ENCODE results near the gene PREB.

PREB gene

DNA sequence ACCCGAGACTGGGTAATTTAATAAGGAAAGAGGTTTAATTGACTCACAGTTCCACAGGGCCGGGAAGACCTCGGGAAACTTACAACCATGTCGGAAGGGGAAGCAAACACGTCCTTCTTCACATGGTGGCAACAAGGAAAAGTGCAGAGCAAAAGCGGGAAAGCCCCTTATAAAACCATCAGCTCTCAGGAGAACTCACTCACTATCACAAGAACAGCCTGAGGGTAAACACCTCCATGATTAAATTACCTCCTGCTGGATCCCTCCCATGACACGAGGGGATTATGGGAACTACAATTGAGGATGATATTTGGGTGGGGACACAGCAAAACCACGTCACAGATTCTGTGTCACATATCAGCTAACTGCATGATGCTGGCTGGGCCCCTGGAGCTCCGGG is 25.8 kb upstream of the PREB start:
- no peaks in the 10 kb centered on the region for H3K36me3 ChIP-seq (ENCODE audit: insufficient read depth, insufficient read length, low read length)
- H3K9me3 ChIP-seq (ENCODE audit: insufficient read depth, low read length), result peaks cover 6% of the 10 kb centered on the region; the same call in 1 of the 2 replicates
- peaks cover 3% of the 10 kb centered on the region for H3K4me1 ChIP-seq (ENCODE audit: insufficient read depth, insufficient read length)
- no peak overlapping the region for H3K4me3 ChIP-seq (ENCODE audit: insufficient read length, low read depth)
- H3K27me3 ChIP-seq (ENCODE audit: insufficient read depth, insufficient read length), result no peaks in the 10 kb centered on the region
- no peak overlapping the region for H3K9ac ChIP-seq (ENCODE audit: insufficient read length, low read depth)
- TF ChIP-seq YY1 (IDR thresholded peaks at IDR 0.05; ENCODE audit: insufficient read depth, insufficient read length), result no peak
- no peak for TF ChIP-seq ZNF274 (IDR thresholded peaks at IDR 0.05; ENCODE audit: low read depth, low read length)
- TF ChIP-seq SUZ12 (IDR thresholded peaks at IDR 0.05; ENCODE audit: extremely low read depth, insufficient read depth, insufficient read length), result no peak
- no peak for DNase-seq (ENCODE audit: low read depth, low spot score)

DNA sequence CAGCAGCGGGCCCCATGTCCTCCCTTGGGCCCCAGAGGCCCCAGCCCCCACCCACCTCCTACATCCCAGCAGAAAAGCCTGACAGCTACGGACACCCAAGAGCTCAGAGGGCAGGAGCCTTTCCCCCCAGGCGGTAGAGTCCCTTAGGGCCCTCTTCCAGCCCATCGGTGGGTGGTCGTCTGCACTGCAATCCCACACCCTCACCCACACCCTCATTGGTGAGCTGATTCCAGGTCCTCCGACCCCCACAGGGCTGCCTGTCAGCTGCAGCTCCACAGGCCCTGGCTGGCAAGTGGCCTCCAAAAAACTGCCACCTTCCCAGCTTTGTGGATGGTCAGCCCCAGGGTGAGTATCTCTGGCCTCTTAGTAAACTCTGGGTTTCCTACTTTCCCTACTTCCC is 24.8 kb upstream of the PREB start:
- DNase-seq (ENCODE audit: low read depth, low spot score), result no peak
- peaks cover 3% of the 10 kb centered on the region for H3K4me1 ChIP-seq (ENCODE audit: insufficient read depth, insufficient read length)
- H3K27me3 ChIP-seq (ENCODE audit: insufficient read depth, insufficient read length), result no peaks in the 10 kb centered on the region
- no peak overlapping the region for H3K9ac ChIP-seq (ENCODE audit: insufficient read length, low read depth)
- H3K36me3 ChIP-seq (ENCODE audit: insufficient read depth, insufficient read length, low read length), result no peaks in the 10 kb centered on the region
- H3K4me3 ChIP-seq (ENCODE audit: insufficient read length, low read depth), result no peak overlapping the region
- TF ChIP-seq SUZ12 (IDR thresholded peaks at IDR 0.05; ENCODE audit: extremely low read depth, insufficient read depth, insufficient read length) (no peak), YY1 (IDR thresholded peaks at IDR 0.05; ENCODE audit: insufficient read depth, insufficient read length) (no peak), ZNF274 (IDR thresholded peaks at IDR 0.05; ENCODE audit: low read depth, low read length) (no peak)
- H3K9me3 ChIP-seq (ENCODE audit: insufficient read depth, low read length), result no peaks in the 10 kb centered on the region

DNA sequence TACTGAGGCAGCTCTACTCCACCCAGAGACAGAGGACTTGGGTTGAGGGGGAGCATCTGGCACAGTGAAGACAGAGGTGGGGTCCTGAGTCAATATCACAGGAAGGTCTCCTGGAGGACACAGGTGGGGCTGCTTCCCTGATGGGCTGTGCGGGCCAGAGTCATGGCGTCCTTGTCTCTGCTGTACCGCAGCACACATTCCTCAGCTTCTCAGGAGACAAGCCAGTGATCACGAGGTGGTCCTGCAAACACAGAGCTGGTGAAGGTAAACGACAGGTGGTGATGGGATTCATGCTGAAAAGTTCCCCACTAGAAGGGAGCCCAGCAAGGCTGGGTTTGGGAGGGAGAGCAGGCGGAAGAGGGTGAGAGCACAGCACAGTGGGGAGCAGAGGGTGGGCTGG is 24.0 kb upstream of the PREB start:
- Histone ChIP-seq H3K4me1 (ENCODE audit: insufficient read depth, insufficient read length) (peaks cover 3% of the 10 kb centered on the region), H3K36me3 (ENCODE audit: insufficient read depth, insufficient read length, low read length) (no peaks in the 10 kb centered on the region), H3K27me3 (ENCODE audit: insufficient read depth, insufficient read length) (no peaks in the 10 kb centered on the region), H3K9me3 (ENCODE audit: insufficient read depth, low read length) (no peaks in the 10 kb centered on the region), H3K9ac (ENCODE audit: insufficient read length, low read depth) (no peak overlapping the region), H3K4me3 (ENCODE audit: insufficient read length, low read depth) (no peak overlapping the region)
- no peak for DNase-seq (ENCODE audit: low read depth, low spot score)
- no peak for TF ChIP-seq YY1 (IDR thresholded peaks at IDR 0.05; ENCODE audit: insufficient read depth, insufficient read length)
- TF ChIP-seq ZNF274 (IDR thresholded peaks at IDR 0.05; ENCODE audit: low read depth, low read length), result no peak
- no peak for TF ChIP-seq SUZ12 (IDR thresholded peaks at IDR 0.05; ENCODE audit: extremely low read depth, insufficient read depth, insufficient read length)

DNA sequence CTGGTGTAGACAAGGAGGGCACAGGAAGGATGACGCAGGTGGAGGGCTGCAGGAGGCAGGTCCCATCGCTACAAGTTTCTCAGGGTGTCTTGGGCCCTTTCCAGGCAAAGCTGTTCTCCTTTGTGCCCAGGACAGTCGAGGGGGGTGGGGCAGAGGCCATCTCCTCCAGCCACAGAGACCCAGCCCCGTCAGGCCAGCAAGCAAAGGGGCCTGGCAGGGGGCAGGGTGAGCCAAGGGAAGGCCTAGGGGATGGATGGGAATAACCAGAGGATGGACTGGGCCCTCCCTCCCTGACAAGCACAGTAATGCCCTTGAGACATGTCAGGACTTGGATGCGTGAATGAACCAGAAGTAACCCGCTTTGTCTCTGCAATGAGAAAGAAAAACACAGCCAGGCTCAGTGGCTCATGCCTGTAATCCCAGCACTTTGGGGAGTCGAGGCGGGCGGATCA is 20.7 kb upstream of the PREB start:
- H3K27me3 ChIP-seq (ENCODE audit: insufficient read depth, insufficient read length), result no peaks in the 10 kb centered on the region
- no peaks in the 10 kb centered on the region for H3K9me3 ChIP-seq (ENCODE audit: insufficient read depth, low read length)
- H3K9ac ChIP-seq (ENCODE audit: insufficient read length, low read depth), result no peak overlapping the region
- H3K4me3 ChIP-seq (ENCODE audit: insufficient read length, low read depth), result no peak overlapping the region
- no peak for DNase-seq (ENCODE audit: low read depth, low spot score)
- peaks cover 5% of the 10 kb centered on the region for H3K4me1 ChIP-seq (ENCODE audit: insufficient read depth, insufficient read length)
- TF ChIP-seq YY1 (IDR thresholded peaks at IDR 0.05; ENCODE audit: insufficient read depth, insufficient read length) (no peak), ZNF274 (IDR thresholded peaks at IDR 0.05; ENCODE audit: low read depth, low read length) (no peak), SUZ12 (IDR thresholded peaks at IDR 0.05; ENCODE audit: extremely low read depth, insufficient read depth, insufficient read length) (no peak)
- H3K36me3 ChIP-seq (ENCODE audit: insufficient read depth, insufficient read length, low read length), result no peaks in the 10 kb centered on the region

DNA sequence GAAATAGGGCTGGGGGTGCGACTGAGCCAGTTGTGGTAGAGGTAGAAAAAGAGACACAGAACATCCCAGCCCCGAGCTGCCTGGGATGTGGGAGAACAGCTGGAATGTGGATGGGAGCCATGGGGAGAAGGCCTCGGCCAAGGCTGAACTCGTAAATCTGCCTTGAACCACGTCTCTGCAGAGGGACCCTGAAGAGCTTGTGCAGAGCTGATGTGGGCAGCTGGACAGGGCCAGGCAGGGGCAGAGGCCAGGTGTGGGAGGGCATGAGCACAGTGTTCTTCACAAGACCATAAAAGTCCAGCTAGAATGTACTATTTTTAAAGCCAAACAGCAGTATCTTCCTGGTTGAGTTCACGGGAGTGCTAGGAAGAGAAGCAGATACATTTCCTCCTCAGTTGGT is 20.1 kb upstream of the PREB start:
- peaks cover 7% of the 10 kb centered on the region for H3K4me1 ChIP-seq (ENCODE audit: insufficient read depth, insufficient read length)
- no peak for TF ChIP-seq SUZ12 (IDR thresholded peaks at IDR 0.05; ENCODE audit: extremely low read depth, insufficient read depth, insufficient read length)
- H3K4me3 ChIP-seq (ENCODE audit: insufficient read length, low read depth), result no peak overlapping the region
- H3K36me3 ChIP-seq (ENCODE audit: insufficient read depth, insufficient read length, low read length), result no peaks in the 10 kb centered on the region
- H3K27me3 ChIP-seq (ENCODE audit: insufficient read depth, insufficient read length), result no peaks in the 10 kb centered on the region
- DNase-seq (ENCODE audit: low read depth, low spot score), result no peak
- no peaks in the 10 kb centered on the region for H3K9me3 ChIP-seq (ENCODE audit: insufficient read depth, low read length)
- H3K9ac ChIP-seq (ENCODE audit: insufficient read length, low read depth), result no peak overlapping the region

DNA sequence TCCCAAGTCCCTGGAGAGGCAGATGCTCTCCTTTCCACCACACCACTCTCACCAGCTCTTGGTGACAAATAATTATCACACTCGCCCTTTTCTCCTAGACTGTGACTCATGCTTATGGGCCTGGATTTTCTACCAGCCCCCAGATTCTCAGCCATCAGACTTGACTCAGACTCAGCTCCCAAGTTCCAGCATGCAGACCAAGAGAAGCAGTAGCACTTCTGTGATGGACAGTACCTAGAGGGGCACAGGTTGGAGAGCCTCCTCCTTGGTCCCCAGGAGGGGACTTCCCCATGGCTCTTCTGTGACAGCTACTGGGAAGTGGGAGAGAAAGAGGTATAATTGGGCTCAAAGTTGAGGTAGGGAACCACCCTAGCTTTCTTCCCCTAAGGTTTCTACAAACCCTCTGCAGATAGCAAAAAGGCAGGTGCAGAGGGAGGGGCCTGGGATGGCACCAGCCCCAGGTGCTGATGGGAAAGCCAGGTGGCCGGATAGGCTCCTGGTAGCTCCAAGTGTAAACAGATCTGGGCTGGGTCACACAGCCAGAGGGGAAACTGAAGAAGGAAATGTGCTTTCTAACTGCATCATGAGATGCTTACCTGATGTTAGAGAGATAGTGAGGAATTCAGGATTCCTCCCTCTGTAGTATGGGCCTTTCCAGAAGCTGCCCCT is 18.5 kb upstream of the PREB start:
- Histone ChIP-seq H3K36me3 (ENCODE audit: insufficient read depth, insufficient read length, low read length) (no peaks in the 10 kb centered on the region), H3K27me3 (ENCODE audit: insufficient read depth, insufficient read length) (no peaks in the 10 kb centered on the region), H3K9ac (ENCODE audit: insufficient read length, low read depth) (no peak overlapping the region), H3K9me3 (ENCODE audit: insufficient read depth, low read length) (no peaks in the 10 kb centered on the region), H3K4me1 (ENCODE audit: insufficient read depth, insufficient read length) (peaks cover 4% of the 10 kb centered on the region), H3K4me3 (ENCODE audit: insufficient read length, low read depth) (no peak overlapping the region)
- DNase-seq (ENCODE audit: low read depth, low spot score), result no peak
- TF ChIP-seq YY1 (IDR thresholded peaks at IDR 0.05; ENCODE audit: insufficient read depth, insufficient read length), result no peak
- no peak for TF ChIP-seq SUZ12 (IDR thresholded peaks at IDR 0.05; ENCODE audit: extremely low read depth, insufficient read depth, insufficient read length)

DNA sequence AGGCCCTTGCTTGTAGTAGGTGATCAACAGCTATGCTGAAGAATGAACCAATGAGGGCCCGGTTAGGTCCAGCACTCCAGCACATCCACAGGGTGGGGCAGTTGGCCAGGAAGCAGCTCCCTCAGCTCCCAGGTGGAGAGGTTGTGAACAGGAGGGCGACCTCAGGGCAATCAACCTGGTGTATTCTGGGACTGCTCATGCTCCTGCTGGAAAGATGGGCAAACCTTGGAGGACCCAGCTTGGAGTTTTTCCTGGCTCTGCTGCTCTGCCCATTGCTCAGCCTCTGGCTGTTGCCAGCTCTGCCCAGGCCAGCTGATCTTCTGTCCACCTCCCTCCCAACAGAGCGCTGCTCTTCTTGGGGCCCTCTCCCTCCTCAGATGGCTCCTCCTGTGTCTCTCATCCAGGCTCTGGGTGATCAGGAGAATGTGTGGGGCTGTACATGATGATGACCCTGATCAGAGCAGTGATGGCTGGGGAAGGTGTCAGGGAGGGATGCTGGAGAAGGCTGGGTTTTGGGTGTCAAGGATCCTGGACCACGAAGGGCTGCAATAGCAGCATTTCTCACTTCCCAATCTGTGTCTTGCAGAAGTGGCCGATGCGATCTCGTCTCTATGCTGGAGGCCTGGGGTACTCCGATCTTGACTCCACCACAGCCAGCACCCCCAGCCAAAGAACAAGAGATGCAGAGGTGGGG is 17.8 kb upstream of the PREB start:
- Histone ChIP-seq H3K4me1 (ENCODE audit: insufficient read depth, insufficient read length) (peaks cover 4% of the 10 kb centered on the region), H3K36me3 (ENCODE audit: insufficient read depth, insufficient read length, low read length) (no peaks in the 10 kb centered on the region), H3K9me3 (ENCODE audit: insufficient read depth, low read length) (no peaks in the 10 kb centered on the region), H3K27me3 (ENCODE audit: insufficient read depth, insufficient read length) (no peaks in the 10 kb centered on the region), H3K9ac (ENCODE audit: insufficient read length, low read depth) (no peak overlapping the region), H3K4me3 (ENCODE audit: insufficient read length, low read depth) (no peak overlapping the region)
- DNase-seq (ENCODE audit: low read depth, low spot score), result no peak
- TF ChIP-seq SUZ12 (IDR thresholded peaks at IDR 0.05; ENCODE audit: extremely low read depth, insufficient read depth, insufficient read length) (no peak), YY1 (IDR thresholded peaks at IDR 0.05; ENCODE audit: insufficient read depth, insufficient read length) (no peak), ZNF274 (IDR thresholded peaks at IDR 0.05; ENCODE audit: low read depth, low read length) (no peak)
